Omental fat pad (tissue), 4 donors: ENCODE data around the gene CIDEB. TPM values are rescaled to one million over a fixed set of nuclear protein-coding genes. Genes with fewer than 3 reads are reported as not detected.

Experiments used
- ATAC-seq: fragments of 150-250 bp; one replicate; pipeline ENCODE4 v1.9.1; 2016; ENCODE audit warnings: mild to moderate bottlenecking, moderate library complexity; ENCODE audit not compliant: low FRiP score
- DNase-seq: peaks from one replicate; pipeline ENCODE4 v3.0.0-alpha.2; 2019; ENCODE audit warnings: low spot score
- CTCF ChIP-seq, 3 donors: fragments of 450-650 bp; IDR thresholded peaks; one replicate each; pipeline ENCODE4 v1.5.1; 2016 to 2017; ENCODE audit warnings: antibody characterized with exemption in 3 of 3, mild to moderate bottlenecking in 3 of 3, moderate library complexity in 2 of 3
- small RNA-seq: library from RNA; depleted of rRNA; stranded (forward); fragments of <200 nt; gene quantifications from one replicate; pipeline ENCODE3, GENCODE V24; 2016
- total RNA-seq, 4 donors: library from RNA; depleted of rRNA; stranded (reverse); fragments of >200 nt; gene quantifications; one replicate each; pipeline ENCODE4 v1.1.0, GENCODE V29; 2016

The CIDEB gene
- total RNA-seq, 4 donors from 2014 or later = 9.1 to 23.8 (median 14.3) TPM

GRCh38 chr14:24258119-24258518 lies 49.7 kb downstream of the CIDEB start:
- no peak for DNase-seq

GRCh38 chr14:24256960-24257359 lies 50.8 kb downstream of the CIDEB start:
- TF ChIP-seq CTCF (IDR thresholded peaks at IDR 0.05) = no peak
- DNase-seq = no peak
- ATAC-seq = peak; percentile 48

More at GRCh38 chr14:24258119-24258518, 49.7 kb downstream of the CIDEB start:
- ATAC-seq = no peak
- TF ChIP-seq CTCF (IDR thresholded peaks at IDR 0.05) = no peak

GRCh38 chr14:24255931-24256711 lies 51.7 kb downstream of the CIDEB start:
- ATAC-seq = no peak
- no peak for DNase-seq

GRCh38 chr14:24255438-24255837 lies 52.3 kb downstream of the CIDEB start:
- TF ChIP-seq CTCF (IDR thresholded peaks at IDR 0.05) = no peak
- ATAC-seq (no peak), DNase-seq (no peak)

More at GRCh38 chr14:24255931-24256711, 51.7 kb downstream of the CIDEB start:
- TF ChIP-seq CTCF (IDR thresholded peaks at IDR 0.05) = no peak

Small RNAs within 50 kb of the gene (small RNA-seq; reads per million reads assigned to genes)
- gene RF00026 = not detected

Other genes with a start within 250 kb of the CIDEB start
- gene CPNE6, start 236.4 kb downstream of the CIDEB start, total RNA-seq = not detected
- gene PCK2, start 213.7 kb downstream of the CIDEB start, total RNA-seq = 10 to 100 TPM; 33.6 to 53.4 (median 42.9) TPM
- 10 to 100 TPM; 50.1 to 76.0 (median 54.4) TPM for gene DCAF11, start 193.2 kb downstream of the CIDEB start, total RNA-seq
- 1 to 10 TPM in 3 of 4 donors, under 1 TPM in 1; 0.94 to 4.3 (median 1.3) TPM for gene NRL, start 193.0 kb downstream of the CIDEB start, total RNA-seq
- gene FITM1, start 177.3 kb downstream of the CIDEB start, total RNA-seq = 1 to 10 TPM in 2 of 4 donors, under 1 TPM in 1, not detected in 1; 0.96 to 2.8 (median 1.2) TPM
- 100 to 1,000 TPM in 1 of 4 donors, 10 to 100 TPM in 3; 89.1 to 158 (median 96.8) TPM for gene PSME1, start 171.8 kb downstream of the CIDEB start, total RNA-seq
- gene EMC9, start 166.4 kb downstream of the CIDEB start, total RNA-seq = 10 to 100 TPM in 2 of 4 donors, 1 to 10 TPM in 2; 6.3 to 15.3 (median 10.0) TPM
- gene PSME2, start 161.4 kb downstream of the CIDEB start, total RNA-seq = 10 to 100 TPM; 32.8 to 86.4 (median 70.3) TPM
- 10 to 100 TPM; 26.6 to 64.2 (median 37.8) TPM for gene RNF31, start 160.5 kb downstream of the CIDEB start, total RNA-seq
- gene IRF9, start 146.7 kb downstream of the CIDEB start, total RNA-seq = 100 to 1,000 TPM in 1 of 4 donors, 10 to 100 TPM in 3; 39.4 to 126 (median 66.3) TPM
- gene REC8, start 135.9 kb downstream of the CIDEB start, total RNA-seq = 10 to 100 TPM in 3 of 4 donors, 1 to 10 TPM in 1; 6.7 to 31.4 (median 16.3) TPM
- gene IPO4, start 119.2 kb downstream of the CIDEB start, total RNA-seq = 100 to 1,000 TPM in 1 of 4 donors, 10 to 100 TPM in 3; 24.1 to 108 (median 34.4) TPM
- 10 to 100 TPM; 54.9 to 65.5 (median 60.9) TPM for gene TM9SF1, start 112.5 kb downstream of the CIDEB start, total RNA-seq
- gene TSSK4, start 102.3 kb downstream of the CIDEB start, total RNA-seq = under 1 TPM in 2 of 4 donors, not detected in 2; 0.36 to 0.46 TPM
- 10 to 100 TPM; 51.8 to 82.7 (median 64.7) TPM for gene CHMP4A, start 94.5 kb downstream of the CIDEB start, total RNA-seq
- 10 to 100 TPM in 3 of 4 donors, 1 to 10 TPM in 1; 9.0 to 18.1 (median 12.5) TPM for gene MDP1, start 91.9 kb downstream of the CIDEB start, total RNA-seq
- 100 to 1,000 TPM in 3 of 4 donors, 10 to 100 TPM in 1; 98.4 to 184 (median 126) TPM for gene NEDD8, start 75.6 kb downstream of the CIDEB start, total RNA-seq
- 10 to 100 TPM; 36.3 to 69.0 (median 47.0) TPM for gene GMPR2, start 75.0 kb downstream of the CIDEB start, total RNA-seq
- gene TINF2, start 65.4 kb downstream of the CIDEB start, total RNA-seq = 10 to 100 TPM; 46.1 to 80.1 (median 63.6) TPM
- gene TGM1, start 44.8 kb downstream of the CIDEB start, total RNA-seq = 100 to 1,000 TPM in 2 of 4 donors, 10 to 100 TPM in 1, 1 to 10 TPM in 1; 2.0 to 114 (median 79.1) TPM
- 10 to 100 TPM; 20.7 to 30.9 (median 25.0) TPM for gene RABGGTA, start 36.4 kb downstream of the CIDEB start, total RNA-seq
- gene DHRS1, start 8.2 kb downstream of the CIDEB start, total RNA-seq = 10 to 100 TPM; 14.3 to 42.5 (median 23.7) TPM
- 10 to 100 TPM; 13.9 to 22.2 (median 17.8) TPM for gene NOP9, start 8.1 kb downstream of the CIDEB start, total RNA-seq
- gene LTB4R2, start 2.2 kb upstream of the CIDEB start, total RNA-seq = 1 to 10 TPM; 4.7 to 9.0 (median 7.9) TPM
- 10 to 100 TPM in 3 of 4 donors, 1 to 10 TPM in 1; 5.0 to 16.7 (median 12.6) TPM for gene LTB4R, start 3.5 kb upstream of the CIDEB start, total RNA-seq
- gene ADCY4, start 27.1 kb upstream of the CIDEB start, total RNA-seq = 100 to 1,000 TPM in 1 of 4 donors, 10 to 100 TPM in 2, 1 to 10 TPM in 1; 9.7 to 144 (median 45.6) TPM
- 10 to 100 TPM in 2 of 4 donors, 1 to 10 TPM in 2; 9.0 to 18.0 (median 13.2) TPM for gene RIPK3, start 32.0 kb upstream of the CIDEB start, total RNA-seq
- gene NFATC4, start 60.2 kb upstream of the CIDEB start, total RNA-seq = 10 to 100 TPM in 3 of 4 donors, 1 to 10 TPM in 1; 9.2 to 53.3 (median 23.3) TPM
- gene NYNRIN, start 91.0 kb upstream of the CIDEB start, total RNA-seq = 10 to 100 TPM in 3 of 4 donors, 1 to 10 TPM in 1; 4.6 to 24.9 (median 13.0) TPM
- gene CBLN3, start 121.7 kb upstream of the CIDEB start, total RNA-seq = 1 to 10 TPM; 1.2 to 4.4 (median 2.8) TPM
- gene KHNYN, start 122.0 kb upstream of the CIDEB start, total RNA-seq = 10 to 100 TPM; 32.1 to 77.1 (median 43.5) TPM
- gene SDR39U1, start 134.8 kb upstream of the CIDEB start, total RNA-seq = 10 to 100 TPM; 28.4 to 35.9 (median 31.8) TPM
- 1 to 10 TPM in 1 of 4 donors, under 1 TPM in 1, not detected in 2; 0.84 to 1.4 TPM for gene CMA1, start 200.3 kb upstream of the CIDEB start, total RNA-seq